NCI-H146 treated with DMSO at 0.1 percent for 48 hours (cell line): ENCODE results near the gene MSL3B.

Experiments
- DNase-seq: peaks from one replicate; lab custom pipeline; 2025; ENCODE audit not compliant: unreplicated experiment; lab: John Stamatoyannopoulos, UW

Gene MSL3B

GRCh38 chr2:233818639-233819621 is 49.3 kb downstream of the MSL3B start:
- DNase-seq: no peak

- no peak for DNase-seq
Measured at GRCh38 chr2:233817995-233818638, 50.1 kb downstream of the MSL3B start.

GRCh38 chr2:233817361-233817911 is 50.8 kb downstream of the MSL3B start:
- DNase-seq: no peak

GRCh38 chr2:233816771-233817170 is 51.4 kb downstream of the MSL3B start:
- no peak for DNase-seq

DNA sequence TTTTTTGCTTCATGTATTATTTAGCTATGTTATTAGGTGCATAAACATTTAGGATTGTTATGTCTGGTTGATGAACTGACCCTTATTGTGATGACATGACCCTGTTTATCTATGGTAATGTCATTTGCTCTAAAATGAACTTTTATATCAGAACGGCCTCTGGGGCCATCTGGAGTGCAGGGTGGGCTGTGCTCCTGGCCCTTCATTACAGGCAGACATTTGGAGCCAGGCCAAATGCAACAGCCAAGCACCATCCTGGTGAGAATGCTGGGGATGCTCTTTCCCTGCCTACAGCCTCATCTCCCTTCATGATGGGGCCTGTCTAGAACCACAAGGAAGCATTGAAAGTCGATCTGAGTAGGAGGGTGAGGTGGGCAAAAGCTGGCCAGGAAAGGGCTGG is 51.9 kb downstream of the MSL3B start:
- no peak for DNase-seq

- no peak for DNase-seq
Measured at GRCh38 chr2:233815861-233816260, 52.3 kb downstream of the MSL3B start.
